ENCODE results near the gene SDHB. TPM values are rescaled to one million over a fixed set of nuclear protein-coding genes. Genes with fewer than 3 reads are reported as not detected.

Gene SDHB
- total and polyA plus RNA-seq, 9 of the 15 experiments (the other 6 are each of a cell fraction or from before 2014, with no cell fraction given): 207 to 554 (median 365) TPM

GRCh38 chr1:17067465-17068240, 13.8 kb upstream of the SDHB start:
- peaks cover 38 to 65% of the 10 kb centered on the region in 2 experiments for H3K27me3 ChIP-seq (ENCODE audit: control insufficient read depth in 2 of 2, insufficient read depth in 2 of 2, low read length in 2 of 2)
- H3K4me3 ChIP-seq: no peak overlapping the region
- H4K20me1 ChIP-seq (replicated peaks; ENCODE audit: control insufficient read depth, insufficient read depth, low read length): no peaks in the 10 kb centered on the region; the same call in 1 of the 2 replicates
- H3K36me3 ChIP-seq (ENCODE audit: control insufficient read depth, insufficient read depth, low read length): no peaks in the 10 kb centered on the region
- no peak for DNase-seq (ENCODE audit: extremely low read depth in 1 of 4, low spot score in 3 of 4)
- in situ Hi-C loops (cut with MboI): no loop called here
- ChIA-PET CTCF (ENCODE audit: low intra/inter-chr PET ratio) (no interaction called here), POLR2A (interaction anchor here (0.5 to 0.6 kb wide), 2 partner anchors 8 to 269 kb away, joined by 3 to 4 read pairs; no protein-coding TSS in a partner anchor)
- no peaks in the 10 kb centered on the region; the same call in 1 of the 2 replicates for H3K9me3 ChIP-seq (replicated peaks; ENCODE audit: control insufficient read depth, insufficient read depth, low read depth, low read length)
- TF ChIP-seq KLF16 (IDR thresholded peaks at IDR 0.05) (no peak), NFE2L1 (tag; IDR thresholded peaks at IDR 0.05; ENCODE audit: borderline replicate concordance, low read depth) (no peak), BHLHE40 (IDR thresholded peaks at IDR 0.05; ENCODE audit: low read length) (no peak), HMGN3 (IDR thresholded peaks at IDR 0.05; ENCODE audit: borderline replicate concordance, extremely low read depth, insufficient read length, low read depth, low read length) (no peak), WHSC1 (IDR thresholded peaks at IDR 0.05; ENCODE audit: low read length) (no peak)
- TF ChIP-seq, protein P1, sequence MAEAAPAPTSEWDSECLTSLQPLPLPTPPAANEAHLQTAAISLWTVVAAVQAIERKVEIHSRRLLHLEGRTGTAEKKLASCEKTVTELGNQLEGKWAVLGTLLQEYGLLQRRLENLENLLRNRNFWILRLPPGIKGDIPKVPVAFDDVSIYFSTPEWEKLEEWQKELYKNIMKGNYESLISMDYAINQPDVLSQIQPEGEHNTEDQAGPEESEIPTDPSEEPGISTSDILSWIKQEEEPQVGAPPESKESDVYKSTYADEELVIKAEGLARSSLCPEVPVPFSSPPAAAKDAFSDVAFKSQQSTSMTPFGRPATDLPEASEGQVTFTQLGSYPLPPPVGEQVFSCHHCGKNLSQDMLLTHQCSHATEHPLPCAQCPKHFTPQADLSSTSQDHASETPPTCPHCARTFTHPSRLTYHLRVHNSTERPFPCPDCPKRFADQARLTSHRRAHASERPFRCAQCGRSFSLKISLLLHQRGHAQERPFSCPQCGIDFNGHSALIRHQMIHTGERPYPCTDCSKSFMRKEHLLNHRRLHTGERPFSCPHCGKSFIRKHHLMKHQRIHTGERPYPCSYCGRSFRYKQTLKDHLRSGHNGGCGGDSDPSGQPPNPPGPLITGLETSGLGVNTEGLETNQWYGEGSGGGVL (CRISPR knock-in tag; IDR thresholded peaks at IDR 0.05): no peak
- TF ChIP-seq, protein P2, sequence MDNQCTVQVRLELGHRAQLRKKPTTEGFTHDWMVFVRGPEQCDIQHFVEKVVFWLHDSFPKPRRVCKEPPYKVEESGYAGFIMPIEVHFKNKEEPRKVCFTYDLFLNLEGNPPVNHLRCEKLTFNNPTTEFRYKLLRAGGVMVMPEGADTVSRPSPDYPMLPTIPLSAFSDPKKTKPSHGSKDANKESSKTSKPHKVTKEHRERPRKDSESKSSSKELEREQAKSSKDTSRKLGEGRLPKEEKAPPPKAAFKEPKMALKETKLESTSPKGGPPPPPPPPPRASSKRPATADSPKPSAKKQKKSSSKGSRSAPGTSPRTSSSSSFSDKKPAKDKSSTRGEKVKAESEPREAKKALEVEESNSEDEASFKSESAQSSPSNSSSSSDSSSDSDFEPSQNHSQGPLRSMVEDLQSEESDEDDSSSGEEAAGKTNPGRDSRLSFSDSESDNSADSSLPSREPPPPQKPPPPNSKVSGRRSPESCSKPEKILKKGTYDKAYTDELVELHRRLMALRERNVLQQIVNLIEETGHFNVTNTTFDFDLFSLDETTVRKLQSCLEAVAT (IDR thresholded peaks at IDR 0.05): no peak
- TF ChIP-seq, protein P3, sequence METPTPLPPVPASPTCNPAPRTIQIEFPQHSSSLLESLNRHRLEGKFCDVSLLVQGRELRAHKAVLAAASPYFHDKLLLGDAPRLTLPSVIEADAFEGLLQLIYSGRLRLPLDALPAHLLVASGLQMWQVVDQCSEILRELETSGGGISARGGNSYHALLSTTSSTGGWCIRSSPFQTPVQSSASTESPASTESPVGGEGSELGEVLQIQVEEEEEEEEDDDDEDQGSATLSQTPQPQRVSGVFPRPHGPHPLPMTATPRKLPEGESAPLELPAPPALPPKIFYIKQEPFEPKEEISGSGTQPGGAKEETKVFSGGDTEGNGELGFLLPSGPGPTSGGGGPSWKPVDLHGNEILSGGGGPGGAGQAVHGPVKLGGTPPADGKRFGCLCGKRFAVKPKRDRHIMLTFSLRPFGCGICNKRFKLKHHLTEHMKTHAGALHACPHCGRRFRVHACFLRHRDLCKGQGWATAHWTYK (CRISPR knock-in tag; IDR thresholded peaks at IDR 0.05): no peak
- H3K79me2 ChIP-seq (ENCODE audit: control insufficient read depth, insufficient read depth, low read length): no peaks in the 10 kb centered on the region
- no peak for ATAC-seq
- intact Hi-C loops (cut with micrococcal nuclease): no loop called here
- H3K9ac ChIP-seq (ENCODE audit: insufficient read depth in 1 of 2, low read depth in 2 of 2, low read length in 2 of 2): no peak overlapping the region
- H3K4me2 ChIP-seq (ENCODE audit: insufficient read depth, low read length): no peak overlapping the region
- no peaks in the 10 kb centered on the region for H3K9me1 ChIP-seq (ENCODE audit: control insufficient read depth, insufficient read depth, low read length)
- BruUV-seq (replicated peaks): no TSS peak
- H2AFZ ChIP-seq (ENCODE audit: low read depth, low read length): no peak overlapping the region
- H3K27ac ChIP-seq (ENCODE audit: extremely low read depth, low read depth, low read length): no peak overlapping the region
- FAIRE-seq: no peak
- no peaks in the 10 kb centered on the region; a peak in 1 of 5 replicates for H3K4me1 ChIP-seq (replicated peaks in 1 of 2; ENCODE audit: control insufficient read depth in 2 of 2, insufficient read depth in 2 of 2, low read length in 2 of 2)
- WGBS (ENCODE audit: insufficient coverage, low coverage, missing lambda C conversion rate): 3% methylated on average over 10 of the region's 10 CpGs
